HepG2 (cell line): Measurements from ENCODE around the gene GGA1. TPM values are rescaled to one million over a fixed set of nuclear protein-coding genes. Genes with fewer than 3 reads are reported as not detected.
"Not testable (repeated sequence)": the region's sequence is repeated elsewhere in the genome, so short reads cannot be mapped to it uniquely, and the experiment has no call there.

Source experiments
- ATAC-seq: fragments of 200-7000 bp; cut with Tn5 transposase; 3 replicates; pipeline ENCODE4 v1.9.1; 2020; ENCODE audit warnings: mild to moderate bottlenecking, moderate library complexity
- BruUV-seq: library from RNA; stranded (reverse); fragments of 400-500 nt; replicated peaks from 2 replicates; lab custom pipeline; 2021; lab: Mats Ljungman, UMichigan
- CTCF ChIA-PET: fragments of 300-600 bp; formaldehyde crosslinking; extraction: SDS; loops from one replicate; lab custom pipeline; 2021; ENCODE audit warnings: low total read pairs, inconsistent platforms, low intra/inter-chr PET ratio; lab: Yijun Ruan, JAX
- POLR2A ChIA-PET: fragments of 350-600 bp; sonication (Branson Sonifier 250); formaldehyde crosslinking; loops from one replicate; lab custom pipeline; 2020; ENCODE audit warnings: antibody characterized with exemption, inconsistent platforms; lab: Yijun Ruan, JAX
- DNase-seq: peaks from one replicate; pipeline ENCODE4 v3.0.0-alpha.2; 2015; ENCODE audit warnings: low spot score
- FAIRE-seq: peaks from 3 replicates; lab custom pipeline; 2011; peaks lifted over from hg19 to GRCh38; lab: Jason Lieb, UNC
- H2AFZ ChIP-seq: one replicate; pipeline ENCODE4 v1.6.1; 2011; ENCODE audit warnings: low read length, inconsistent platforms
- H3K27ac ChIP-seq: fragments of 300-600 bp; 3 replicates; pipeline ENCODE4 v1.8.0; 2011; ENCODE audit warnings: mixed run types, mild to moderate bottlenecking, mixed read lengths, low read length, inconsistent platforms; ENCODE audit not compliant: insufficient read depth; ENCODE audit errors: extremely low read length
- H3K27me3 ChIP-seq, 2 experiments: fragments of 200-600 bp in 1 of 2; 2 replicates in 1 of 2; 3 replicates in 1 of 2; pipeline versions ENCODE4 v1.6.0 to v1.8.0; 2011; ENCODE audit warnings: low read length in 2 of 2, mild to moderate bottlenecking in 2 of 2, moderate library complexity in 2 of 2, inconsistent platforms in 1 of 2; ENCODE audit not compliant: insufficient read depth in 2 of 2, control insufficient read depth in 1 of 2
- H3K36me3 ChIP-seq, 2 experiments: fragments of 200-600 bp in 1 of 2; replicated peaks in 1 of 2; 2 replicates in 1 of 2; 3 replicates in 1 of 2; pipeline versions ENCODE4 v1.5.1 to v1.8.0; 2011; ENCODE audit warnings: low read length in 2 of 2, inconsistent platforms in 1 of 2; ENCODE audit not compliant: insufficient read depth in 2 of 2, control insufficient read depth in 1 of 2
- H3K4me1 ChIP-seq: 2 replicates; pipeline ENCODE4 v1.5.1; 2012; ENCODE audit warnings: low read length, inconsistent platforms; ENCODE audit not compliant: insufficient read depth
- H3K4me2 ChIP-seq: 2 replicates; pipeline ENCODE4 v1.6.0; 2011; ENCODE audit warnings: low read depth, low read length, inconsistent platforms
- H3K4me3 ChIP-seq, 3 experiments: fragments of 200-600 bp in 1 of 3; sonication (generic), shearing (Covaris generic) in 1 of 3; replicated peaks in 1 of 3; 2 replicates each; pipeline ENCODE4 v1.5.1; 2011 to 2016; ENCODE audit warnings: low read length in 3 of 3, inconsistent platforms in 2 of 3, low read depth in 2 of 3, mild to moderate bottlenecking in 2 of 3, control low read depth in 1 of 3, mixed read lengths in 1 of 3; ENCODE audit not compliant: insufficient read depth in 1 of 3
- H3K79me2 ChIP-seq: one replicate; pipeline ENCODE4 v1.6.1; 2011; ENCODE audit warnings: low read length, inconsistent platforms; ENCODE audit not compliant: insufficient read depth
- H3K9ac ChIP-seq: 2 replicates; pipeline ENCODE4 v1.6.0; 2011; ENCODE audit warnings: mild to moderate bottlenecking, low read depth, low read length, inconsistent platforms; ENCODE audit not compliant: insufficient read depth
- H3K9me3 ChIP-seq: 2 replicates; pipeline ENCODE4 v1.5.1; 2012; ENCODE audit warnings: mild to moderate bottlenecking, low read length
- H4K20me1 ChIP-seq: 2 replicates; pipeline ENCODE4 v1.6.0; 2011; ENCODE audit warnings: inconsistent platforms, mild to moderate bottlenecking, low read length, moderate library complexity; ENCODE audit not compliant: insufficient read depth
- ATF2 ChIP-seq: sonication (generic); formaldehyde crosslinking; IDR thresholded peaks from 2 replicates; pipeline ENCODE4 v1.4.0; 2020; ENCODE audit warnings: missing genetic modification reagents
- CREM ChIP-seq, 2 experiments: sonication (generic) in 1 of 2; formaldehyde crosslinking in 1 of 2; IDR thresholded peaks; 2 replicates each; pipeline versions ENCODE4 v1.4.0 to v1.6.1; 2016 to 2020; ENCODE audit warnings: antibody characterized with exemption in 1 of 2, mild to moderate bottlenecking in 1 of 2, missing genetic modification reagents in 1 of 2
- MTA1 ChIP-seq: sonication (generic); formaldehyde crosslinking; IDR thresholded peaks from 2 replicates; pipeline ENCODE4 v1.4.0; 2020; ENCODE audit warnings: missing genetic modification reagents, mild to moderate bottlenecking, borderline replicate concordance
- RFXANK ChIP-seq: IDR thresholded peaks from 2 replicates; pipeline ENCODE4 v1.6.1; 2016
- RXRA ChIP-seq: sonication (generic); formaldehyde crosslinking; IDR thresholded peaks from 2 replicates; pipeline ENCODE4 v1.5.1; 2020; ENCODE audit warnings: missing genetic modification reagents
- SOX5 ChIP-seq: IDR thresholded peaks from 2 replicates; pipeline ENCODE4 v1.6.1; 2016; ENCODE audit warnings: borderline replicate concordance
- SYNCRIP ChIP-seq: fragments of 200-400 bp; formaldehyde crosslinking; IDR thresholded peaks from 2 replicates; pipeline ENCODE4 v1.6.1; 2018; ENCODE audit warnings: mild to moderate bottlenecking, low read depth, low read length; ENCODE audit not compliant: insufficient read depth
- ZNF335 ChIP-seq: sonication (generic); formaldehyde crosslinking; IDR thresholded peaks from 2 replicates; pipeline ENCODE4 v1.4.0; 2020; ENCODE audit warnings: missing genetic modification reagents
- WGBS: methylation state at CpG from one replicate; pipeline ENCODE4 v1.1.6; 2017; ENCODE audit warnings: low lambda C conversion rate; 5-methylcytosine and 5-hydroxymethylcytosine counted together
- in situ Hi-C: cut with HindIII; loops from 2 replicates; pipeline ENCODE4 v1.10.0; 2017; ENCODE audit warnings: low pct_unique_long_range_greater_than_20kb; ENCODE audit not compliant: extremely low pct_ligation_motif_present
- intact Hi-C: fragments of 100-400 bp; cut with micrococcal nuclease; formaldehyde crosslinking; loops from one replicate; pipeline ENCODE4 v1.10.0; 2022; ENCODE audit not compliant: unreplicated experiment
- polyA plus RNA-seq, 8 experiments: library from polyadenylated mRNA; depleted of rRNA in 3 of 8; stranded (reverse) in 7 of 8; unstranded in 1 of 8; fragments of >200 nt; fragmentation: Illumina TruSeq in 4 of 8; extraction: Trizol in 4 of 8; gene quantifications; 2 replicates each; pipeline versions ENCODE4 v1.2.1 to v1.2.3, GENCODE V29; 2011 to 2016; ENCODE audit warnings: low read depth in 4 of 8, missing spikeins in 1 of 8, mixed read lengths in 1 of 8; ENCODE audit not compliant: insufficient read depth in 1 of 8
- total RNA-seq, 5 experiments: library from RNA; depleted of rRNA; stranded (reverse); fragments of >200 nt; fragmentation: Illumina TruSeq; extraction: Trizol; gene quantifications; 2 replicates each; pipeline ENCODE4 v1.2.3, GENCODE V29; 2016; ENCODE audit warnings: low read depth in 1 of 5
- TF ChIP-seq, protein P1 (sequence below): sonication (generic); formaldehyde crosslinking; IDR thresholded peaks from 2 replicates; pipeline ENCODE4 v1.8.1; 2022; ENCODE audit warnings: low read depth, mild to moderate bottlenecking, missing genetic modification reagents

GGA1 gene
- total and polyA plus RNA-seq, 2 of the 13 experiments (the other 11 are each of a cell fraction or from before 2014, with no cell fraction given), result 29.1 to 87.2 TPM

GRCh38 chr22:37655252-37655563 is 46.6 kb downstream of the GGA1 start (continued):
- no peak for TF ChIP-seq RXRA (CRISPR knock-in tag)
- no peak for TF ChIP-seq SOX5 (CRISPR knock-in tag)
- TF ChIP-seq ZNF335, result no peak
- TF ChIP-seq CREM (IDR thresholded peaks at IDR 0.05), result no peak
- TF ChIP-seq CREM (CRISPR knock-in tag; IDR thresholded peaks at IDR 0.05), result no peak
- TF ChIP-seq, protein P1, sequence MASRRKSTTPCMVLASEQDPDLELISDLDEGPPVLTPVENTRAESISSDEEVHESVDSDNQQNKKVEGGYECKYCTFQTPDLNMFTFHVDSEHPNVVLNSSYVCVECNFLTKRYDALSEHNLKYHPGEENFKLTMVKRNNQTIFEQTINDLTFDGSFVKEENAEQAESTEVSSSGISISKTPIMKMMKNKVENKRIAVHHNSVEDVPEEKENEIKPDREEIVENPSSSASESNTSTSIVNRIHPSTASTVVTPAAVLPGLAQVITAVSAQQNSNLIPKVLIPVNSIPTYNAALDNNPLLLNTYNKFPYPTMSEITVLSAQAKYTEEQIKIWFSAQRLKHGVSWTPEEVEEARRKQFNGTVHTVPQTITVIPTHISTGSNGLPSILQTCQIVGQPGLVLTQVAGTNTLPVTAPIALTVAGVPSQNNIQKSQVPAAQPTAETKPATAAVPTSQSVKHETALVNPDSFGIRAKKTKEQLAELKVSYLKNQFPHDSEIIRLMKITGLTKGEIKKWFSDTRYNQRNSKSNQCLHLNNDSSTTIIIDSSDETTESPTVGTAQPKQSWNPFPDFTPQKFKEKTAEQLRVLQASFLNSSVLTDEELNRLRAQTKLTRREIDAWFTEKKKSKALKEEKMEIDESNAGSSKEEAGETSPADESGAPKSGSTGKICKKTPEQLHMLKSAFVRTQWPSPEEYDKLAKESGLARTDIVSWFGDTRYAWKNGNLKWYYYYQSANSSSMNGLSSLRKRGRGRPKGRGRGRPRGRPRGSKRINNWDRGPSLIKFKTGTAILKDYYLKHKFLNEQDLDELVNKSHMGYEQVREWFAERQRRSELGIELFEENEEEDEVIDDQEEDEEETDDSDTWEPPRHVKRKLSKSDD, result no peak
- TF ChIP-seq SYNCRIP, result no peak
- TF ChIP-seq ATF2, result no peak
- TF ChIP-seq RFXANK, result no peak
- TF ChIP-seq MTA1 (CRISPR knock-in tag), result no peak

GRCh38 chr22:37656583-37656982 is 47.9 kb downstream of the GGA1 start:
- POLR2A ChIA-PET, result interaction anchor here (0.6 to 11.2 kb wide), 4 partner anchors 19 to 186 kb away, joined by 4 to 242 read pairs (median 68); partner anchors contain the start of genes LGALS1 and SH3BP1
- H3K4me2 ChIP-seq, H3K27me3 ChIP-seq, FAIRE-seq, in situ Hi-C loops, H3K9ac ChIP-seq, ATAC-seq, H3K27ac ChIP-seq, H3K4me3 ChIP-seq, BruUV-seq, H3K36me3 ChIP-seq, DNase-seq, H3K9me3 ChIP-seq, H2AFZ ChIP-seq, CTCF ChIA-PET: not testable (repeated sequence)
- Histone ChIP-seq H4K20me1 (peaks cover 21% of the 10 kb centered on the region), H3K4me1 (peaks cover 35% of the 10 kb centered on the region), H3K79me2 (peaks cover 31% of the 10 kb centered on the region)
- intact Hi-C loops, result loop anchor here (10.0 kb wide), 1 partner anchor 148 kb away; the partner anchor contains the start of gene GCAT
- WGBS, result 99% methylated on average over 4 of the region's 4 CpGs
